Activated CD4-positive, alpha-beta T cell treated with anti-CD3 and anti-CD28 coated beads for 1 hour (primary cell): Measurements from ENCODE around the gene GPX5.
"Not testable (repeated sequence)": the region's sequence is repeated elsewhere in the genome, so short reads cannot be mapped to it uniquely, and the experiment has no call there.

Experiments used
- DNase-seq: peaks from one replicate; pipeline ENCODE4 v3.0.0-alpha.2; 2020

Gene GPX5, protein sequence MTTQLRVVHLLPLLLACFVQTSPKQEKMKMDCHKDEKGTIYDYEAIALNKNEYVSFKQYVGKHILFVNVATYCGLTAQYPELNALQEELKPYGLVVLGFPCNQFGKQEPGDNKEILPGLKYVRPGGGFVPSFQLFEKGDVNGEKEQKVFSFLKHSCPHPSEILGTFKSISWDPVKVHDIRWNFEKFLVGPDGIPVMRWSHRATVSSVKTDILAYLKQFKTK

DNA sequence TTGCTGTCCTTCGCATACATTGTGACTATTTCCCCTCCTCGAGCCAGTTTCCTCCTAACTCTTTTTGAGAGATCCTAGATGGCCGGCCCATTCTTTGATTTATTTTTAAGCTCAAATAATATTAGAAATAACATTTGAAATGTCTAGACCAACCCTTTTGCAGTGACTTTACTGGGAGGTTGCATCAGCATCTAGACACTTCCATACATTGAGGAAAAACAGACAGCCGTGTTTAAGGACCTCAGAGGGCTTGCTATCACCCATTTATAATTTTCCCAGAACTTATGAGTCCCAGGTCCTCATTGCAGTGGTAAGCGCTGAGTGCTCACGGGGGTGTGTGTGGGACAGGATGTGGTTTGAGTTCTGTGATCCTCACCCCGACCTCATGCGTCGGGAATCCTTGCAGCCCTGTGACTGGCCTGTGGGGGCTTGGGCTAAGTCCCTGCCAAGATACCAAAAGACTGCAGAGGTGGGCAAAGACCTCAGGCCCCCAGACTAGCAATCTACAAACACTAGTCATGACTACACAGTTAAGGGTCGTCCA is at the start of gene GPX5:
GPX5 (plus strand) TSS at position 386 of the 544 bp plus-strand sequence; CDS start at position 519, 133 bp downstream.
- DNase-seq, result no peak

DNA sequence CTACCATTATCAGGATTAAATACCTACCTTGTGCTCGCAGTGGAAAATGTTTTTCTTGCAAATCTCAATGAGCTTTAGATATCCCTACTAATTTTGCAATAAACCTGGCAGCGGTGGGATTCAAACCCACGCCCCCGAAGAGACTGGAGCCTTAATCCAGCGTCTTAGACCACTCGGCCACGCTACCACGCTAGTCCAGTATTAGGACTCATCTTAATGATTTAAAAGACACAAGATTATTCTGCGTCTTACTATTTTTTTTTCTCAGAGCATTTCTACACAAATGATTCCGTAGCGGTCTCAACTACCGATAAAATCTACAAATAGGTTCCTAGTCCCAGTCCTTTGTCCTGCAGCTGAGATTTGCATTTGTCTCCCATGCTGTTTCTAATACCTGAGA is 47.2 kb upstream of the GPX5 start:
- no peak for DNase-seq

DNA sequence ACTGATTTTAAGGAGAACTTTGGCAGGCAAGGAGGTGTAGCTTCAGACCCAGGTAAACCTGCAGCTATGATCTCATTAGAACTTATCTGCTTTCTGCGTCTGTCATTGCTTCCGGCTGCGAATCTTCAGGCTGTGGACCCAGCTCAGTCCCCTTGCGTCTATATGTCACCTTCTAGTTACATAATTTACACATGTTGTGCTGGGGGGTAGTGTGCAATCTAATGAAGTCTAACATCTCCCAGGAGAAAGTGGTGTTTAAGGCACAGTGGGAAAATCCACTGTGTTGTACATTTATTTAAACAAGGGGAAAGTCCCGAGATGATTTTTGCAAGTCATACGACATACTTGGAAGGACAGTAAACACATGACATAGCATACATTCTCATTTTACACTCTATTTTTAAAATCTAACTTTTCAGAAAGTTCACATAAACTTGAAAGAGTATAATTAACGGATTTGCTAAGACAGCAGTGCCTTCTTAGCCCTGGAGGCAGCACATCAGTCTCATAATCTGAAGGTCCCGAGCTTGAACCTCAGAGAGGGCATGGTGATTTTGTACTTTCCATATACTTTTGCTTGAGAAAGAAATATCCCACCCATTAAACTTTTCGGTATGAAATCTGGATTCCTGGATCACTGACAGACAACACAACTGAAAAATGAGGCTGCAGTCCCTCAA is 45.3 kb upstream of the GPX5 start:
- DNase-seq, result no peak

DNA sequence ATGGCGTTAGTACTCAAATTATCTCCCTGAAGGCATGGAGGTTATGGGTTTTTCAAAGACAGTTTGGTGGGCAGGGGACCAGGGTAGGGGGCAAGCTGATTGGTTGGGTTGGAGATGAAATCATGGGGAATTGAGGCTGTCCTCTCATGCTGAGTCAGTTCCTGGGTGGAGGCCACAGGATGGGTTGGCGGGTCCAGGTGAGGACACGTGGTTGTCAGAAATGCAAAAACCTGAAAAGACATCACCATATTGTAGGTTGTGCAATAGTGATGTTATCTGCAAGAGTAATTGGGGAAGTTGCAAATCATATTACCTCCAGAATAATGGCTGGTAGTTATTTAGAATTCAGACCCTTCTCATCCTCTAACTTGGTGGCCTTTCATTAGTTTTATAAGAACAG is 40.2 kb upstream of the GPX5 start:
- no peak for DNase-seq

DNA sequence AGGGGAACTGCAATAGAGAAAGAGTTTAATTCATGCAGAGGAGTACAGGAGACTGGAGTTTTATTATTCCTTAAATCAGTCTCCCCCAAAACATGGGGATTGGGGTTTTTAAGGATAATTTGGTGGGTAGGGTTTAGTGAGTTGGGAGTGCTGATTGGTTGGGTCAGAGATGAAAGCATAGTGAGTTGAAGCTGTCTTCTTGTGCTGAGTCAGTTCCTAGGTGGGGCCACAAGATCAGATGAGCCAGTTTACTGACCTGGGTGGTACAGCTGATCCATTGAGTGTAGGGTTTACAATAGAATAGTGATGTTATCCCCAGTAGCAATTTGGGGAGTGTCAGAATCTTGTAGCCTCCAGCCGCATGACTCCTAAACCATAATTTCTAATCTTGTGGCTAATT is 39.1 kb upstream of the GPX5 start:
- DNase-seq, result no peak

DNA sequence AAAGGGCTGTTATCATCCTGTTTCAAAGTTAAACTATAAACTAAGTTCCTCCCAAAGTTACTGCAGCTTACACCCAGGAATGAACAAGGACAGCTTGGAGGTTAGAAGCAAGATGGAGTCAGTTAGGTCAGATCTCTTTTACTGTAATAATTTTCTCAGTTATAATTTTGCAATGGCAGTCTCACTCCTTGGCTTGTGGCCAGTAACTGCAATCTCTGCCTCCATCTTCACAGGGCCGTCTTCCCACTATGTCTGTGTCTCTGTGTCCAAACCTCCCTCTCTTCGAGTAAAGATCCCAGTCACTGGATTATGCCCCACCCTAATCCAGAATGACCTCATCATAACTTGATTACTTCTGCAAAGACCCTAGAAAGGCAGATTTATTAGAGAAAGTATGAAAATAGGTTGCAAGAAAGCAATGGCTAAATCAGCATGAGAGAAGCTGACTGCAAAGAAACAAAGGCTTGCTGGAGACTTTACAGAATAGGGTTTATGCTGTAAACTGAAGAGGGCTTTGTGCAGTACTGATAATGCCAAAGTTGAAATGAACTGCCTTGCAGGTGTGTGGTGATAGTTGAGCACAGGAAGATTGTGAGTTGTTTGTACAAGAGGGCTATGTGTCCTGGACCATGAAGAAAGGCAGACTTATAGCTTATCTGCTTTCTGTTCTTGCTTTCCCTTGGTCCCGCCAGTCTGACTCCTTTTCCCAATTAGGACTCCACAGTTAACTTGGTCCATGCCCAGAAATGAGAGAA is 38.5 kb upstream of the GPX5 start:
- no peak for DNase-seq

DNA sequence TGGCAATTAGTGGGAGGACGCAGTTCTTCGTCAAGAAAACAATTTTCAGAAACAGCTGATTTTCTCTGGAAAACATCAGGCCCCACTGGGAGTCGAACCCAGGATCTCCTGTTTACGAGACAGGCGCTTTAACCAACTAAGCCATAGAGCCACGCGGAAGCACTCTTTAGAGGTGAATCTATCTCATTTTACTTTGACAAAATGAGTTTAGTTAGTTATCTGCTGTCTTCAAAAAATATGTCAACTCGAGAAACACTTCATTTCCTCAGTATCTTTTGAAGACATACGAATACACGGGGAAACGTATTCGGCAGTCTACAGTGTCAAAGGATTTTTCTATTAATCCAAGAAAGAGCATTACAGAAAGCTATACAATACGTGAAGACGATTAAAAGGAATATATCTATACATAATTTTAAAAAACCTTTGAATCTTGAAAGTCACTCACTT is 36.7 kb upstream of the GPX5 start:
- DNase-seq, result no peak

DNA sequence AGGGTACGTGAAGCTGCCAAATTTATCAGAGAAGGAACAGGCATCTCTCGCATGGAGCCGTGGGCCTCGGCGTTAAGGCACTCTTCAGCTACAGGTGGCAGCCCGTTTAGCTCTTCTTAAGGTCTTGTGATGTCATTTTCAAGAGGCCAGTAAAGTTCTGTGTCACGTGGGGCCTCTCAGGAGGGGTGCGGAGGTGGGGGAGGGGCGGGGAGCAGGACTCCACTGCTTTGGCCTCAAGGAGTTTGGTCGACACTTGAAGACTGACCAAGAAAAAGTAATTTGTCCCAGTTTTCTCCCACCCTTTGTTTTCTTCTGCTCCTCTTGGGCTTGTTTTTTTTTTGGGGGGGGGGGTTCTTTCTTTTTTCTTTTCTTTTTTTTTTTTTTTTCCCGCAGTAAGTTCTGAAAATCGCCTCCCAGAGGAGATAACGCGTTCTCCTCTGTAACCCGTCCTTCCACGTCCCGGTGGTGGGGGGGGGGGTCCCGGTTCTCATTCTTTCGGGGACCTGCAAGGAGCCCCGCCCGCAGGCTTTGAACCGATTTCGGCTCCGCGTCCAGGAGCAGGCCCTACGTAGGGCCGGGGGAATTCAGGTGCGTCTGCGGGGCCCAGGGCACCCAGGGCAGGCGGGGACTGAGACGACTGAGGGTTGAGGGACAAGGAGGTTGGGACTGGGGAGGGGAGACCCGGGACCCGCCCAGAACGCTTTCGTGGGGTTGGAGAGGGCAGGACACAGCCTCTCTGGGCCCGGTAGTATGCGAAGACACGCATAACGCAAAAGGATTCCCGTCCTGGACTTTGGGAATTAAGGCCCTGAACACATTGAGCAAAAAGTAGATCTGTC is 36.1 kb upstream of the GPX5 start:
- peak; percentile 18 for DNase-seq

DNA sequence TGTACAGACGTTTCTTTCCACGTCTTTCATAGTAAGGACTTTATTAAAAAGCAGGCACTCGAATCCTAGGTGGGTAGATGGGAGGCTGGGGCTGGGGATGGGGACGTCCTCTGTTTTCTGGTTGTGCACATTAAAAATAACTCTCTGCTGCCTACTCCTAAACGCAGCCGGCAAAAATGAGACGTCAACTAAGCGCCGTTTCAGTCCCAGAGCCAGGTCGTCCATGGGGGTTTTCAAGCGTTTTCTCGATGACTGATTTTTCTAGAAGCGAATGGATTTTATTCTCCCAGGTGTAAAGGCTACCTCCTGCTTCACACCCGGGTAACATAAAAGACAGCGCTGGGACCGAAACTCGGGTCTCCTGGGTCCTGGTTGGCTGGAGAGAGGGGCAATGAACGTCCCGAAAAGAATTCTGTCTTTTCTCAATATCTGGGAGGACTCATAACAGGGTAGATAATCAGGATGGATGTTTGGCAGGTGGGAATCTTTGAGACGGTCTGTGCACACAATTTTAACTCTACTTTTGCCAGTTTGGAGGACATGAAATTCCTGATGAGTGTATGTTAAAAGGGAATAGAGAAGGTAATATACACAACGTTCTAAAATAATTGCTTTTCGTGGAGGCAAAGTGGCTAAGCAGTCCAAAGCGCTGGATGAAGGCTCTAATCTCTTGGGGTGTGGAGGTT is 35.3 kb upstream of the GPX5 start:
- no peak for DNase-seq

DNA sequence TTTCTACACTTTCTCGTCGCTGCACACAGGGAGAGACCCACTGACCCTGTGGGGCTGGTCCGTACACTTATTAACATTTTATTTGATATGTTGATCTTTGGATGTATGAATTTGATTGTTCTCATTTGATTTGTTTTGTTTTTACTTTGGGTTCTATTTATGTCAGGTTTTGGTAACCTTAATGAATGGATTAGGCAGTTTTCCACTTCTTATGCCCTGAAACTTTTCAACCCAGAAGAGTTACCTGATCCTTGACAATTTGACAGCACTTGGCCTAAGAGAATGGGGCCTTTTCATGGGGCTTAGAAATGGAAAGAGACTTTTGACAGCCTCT is 33.7 kb upstream of the GPX5 start:
- DNase-seq, result no peak

DNA sequence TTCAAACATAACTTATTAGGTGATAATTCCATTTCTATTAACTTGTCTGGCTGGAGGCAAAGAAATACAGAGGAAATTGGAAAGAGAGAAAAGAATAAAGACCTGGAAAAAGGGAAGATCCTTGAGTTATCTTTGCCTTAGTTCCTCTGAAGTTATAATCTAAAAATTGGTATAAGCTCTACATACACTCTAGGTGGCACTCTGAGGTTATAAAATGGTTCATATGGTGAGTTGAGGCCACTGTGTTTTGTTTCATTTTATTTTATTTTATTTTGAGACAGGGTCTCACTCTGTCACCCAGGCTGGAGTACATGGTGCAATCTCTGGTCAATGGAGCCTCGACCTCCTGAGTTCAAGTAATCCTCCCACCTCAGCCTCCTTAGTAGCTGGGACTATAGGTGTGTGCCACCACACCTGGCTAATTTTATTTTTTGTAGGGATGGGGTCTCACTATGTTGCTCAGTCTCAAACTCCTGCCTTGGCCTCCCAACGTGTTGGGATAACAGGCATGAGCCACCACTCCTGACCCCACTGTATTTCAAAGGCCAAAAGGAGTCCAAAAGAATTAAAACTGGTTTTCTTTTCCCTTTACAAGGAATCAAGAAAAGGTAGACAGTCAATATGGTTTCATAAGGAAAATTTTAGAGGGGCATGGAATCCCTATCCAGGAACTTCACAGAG is 29.4 kb upstream of the GPX5 start:
- no peak for DNase-seq

DNA sequence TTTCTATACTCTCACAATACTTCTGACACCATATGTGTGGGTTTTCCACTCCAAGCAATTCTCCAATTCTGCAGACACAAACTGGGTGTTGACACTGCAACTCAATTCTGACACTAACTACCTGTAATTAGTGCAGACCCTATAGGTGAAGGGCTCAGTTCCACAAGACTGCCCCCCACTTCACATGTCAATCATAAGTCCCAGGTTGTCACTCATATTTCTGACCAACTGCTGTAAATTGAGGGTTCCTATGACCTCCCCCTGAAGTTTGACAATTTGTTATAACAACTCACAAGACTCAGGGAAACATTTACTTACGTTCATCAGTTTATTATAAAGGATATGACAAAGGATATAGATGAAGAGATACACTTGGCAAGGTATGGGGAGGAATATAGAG is 28.4 kb upstream of the GPX5 start:
- no peak for DNase-seq

DNA sequence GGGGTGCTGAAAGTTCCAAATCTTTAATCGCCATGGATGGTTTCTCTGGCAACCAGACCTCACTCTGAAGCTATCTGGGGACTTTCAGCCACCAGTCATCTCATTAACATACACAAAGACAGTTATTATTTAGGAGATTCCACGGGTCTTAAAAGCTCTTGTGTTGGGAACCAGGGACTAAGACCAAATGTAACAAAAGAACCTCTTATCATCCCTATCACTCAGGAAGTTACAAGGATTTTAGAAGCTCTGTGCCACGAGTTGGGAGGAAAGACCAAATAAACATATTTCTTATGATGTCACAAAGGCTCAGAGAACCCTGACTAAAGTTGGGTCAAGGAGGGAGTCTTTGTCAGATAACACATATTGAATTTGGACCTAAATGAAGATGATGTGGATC is 27.8 kb upstream of the GPX5 start:
- no peak for DNase-seq

DNA sequence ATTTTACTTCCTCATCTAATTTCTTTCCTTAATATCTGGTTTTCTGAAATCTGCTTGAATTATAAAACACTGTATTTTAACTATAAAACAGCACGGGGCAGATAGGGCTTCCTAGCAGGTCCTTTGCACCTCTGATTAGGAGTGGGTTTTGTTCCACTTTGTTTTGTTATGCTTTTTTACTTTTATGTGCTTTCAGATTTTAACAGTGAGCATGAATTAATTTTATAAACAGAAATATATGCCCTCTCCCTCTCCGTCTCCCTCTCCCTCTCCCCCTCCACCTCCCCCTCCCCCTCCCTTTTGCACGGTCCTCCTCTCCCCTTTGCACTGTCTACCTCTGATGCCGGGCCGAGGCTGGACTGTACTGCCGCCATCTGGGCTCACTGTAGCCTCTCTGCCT is 24.4 kb upstream of the GPX5 start:
- no peak for DNase-seq

DNA sequence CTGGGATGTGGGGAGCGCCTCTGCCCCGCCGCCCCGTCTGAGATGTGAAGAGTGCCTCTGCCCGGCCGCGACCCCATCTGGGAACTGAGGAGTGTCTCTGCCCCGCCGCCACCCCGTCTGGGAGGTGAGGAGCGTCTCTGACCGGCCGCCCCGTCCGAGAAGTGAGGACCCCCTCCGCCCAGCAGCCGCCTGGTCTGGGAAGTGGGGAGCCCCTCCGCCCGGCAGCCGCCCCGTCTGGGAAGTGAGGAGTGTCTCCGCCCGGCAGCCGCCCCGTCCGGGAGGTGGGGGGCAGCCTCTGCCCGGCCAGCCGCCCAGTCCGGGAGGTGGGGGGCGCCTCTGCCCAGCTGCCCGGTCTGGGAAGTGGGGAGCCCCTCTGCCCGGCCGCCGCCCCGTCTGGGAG is 23.5 kb upstream of the GPX5 start:
- DNase-seq, result not testable (repeated sequence)

DNA sequence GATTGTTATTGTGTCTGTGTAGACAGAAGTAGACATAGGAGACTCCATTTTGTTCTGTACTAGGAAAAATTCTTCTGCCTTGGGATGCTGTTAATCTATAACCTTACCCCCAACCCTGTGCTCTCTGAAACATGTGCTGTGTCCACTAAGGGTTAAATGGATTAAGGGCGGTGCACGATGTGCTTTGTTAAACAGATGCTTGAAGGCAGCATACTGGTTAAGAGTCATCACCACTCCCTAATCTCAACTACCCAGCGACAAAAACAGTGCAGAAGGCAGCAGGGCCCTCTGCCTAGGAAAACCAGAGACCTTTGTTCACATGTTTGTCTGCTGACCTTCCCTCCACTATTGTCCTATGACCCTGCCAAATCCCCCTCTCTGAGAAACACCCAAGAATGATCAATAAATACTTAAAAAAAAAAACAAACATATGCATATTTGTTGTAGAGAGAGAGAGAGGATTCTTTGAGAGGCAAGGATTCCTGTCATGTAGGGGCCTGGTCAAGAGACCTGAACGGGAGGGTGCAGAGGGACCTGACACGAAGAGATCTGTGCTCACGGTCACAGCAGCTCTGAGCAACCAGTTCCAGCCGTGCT is 22.9 kb upstream of the GPX5 start:
- not testable (repeated sequence) for DNase-seq

DNA sequence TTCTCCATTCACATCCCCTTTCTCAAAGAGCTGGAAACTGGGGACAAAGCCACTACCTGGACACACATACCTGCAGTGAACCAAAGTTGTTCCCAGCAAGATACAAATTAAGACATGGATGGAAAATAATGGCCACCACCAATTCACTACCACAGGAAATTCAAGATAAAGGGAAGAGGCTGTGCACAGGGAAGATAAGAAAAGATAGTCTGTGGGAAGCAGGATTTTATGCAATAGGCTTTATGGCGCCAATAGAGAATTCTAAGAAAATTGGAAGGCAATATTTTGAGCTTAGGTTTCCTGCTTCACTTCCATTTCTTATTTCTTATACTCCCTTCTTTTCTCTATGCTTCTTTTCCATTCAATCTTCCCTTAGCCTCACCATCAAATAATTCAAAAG is 19.9 kb upstream of the GPX5 start:
- DNase-seq, result no peak

DNA sequence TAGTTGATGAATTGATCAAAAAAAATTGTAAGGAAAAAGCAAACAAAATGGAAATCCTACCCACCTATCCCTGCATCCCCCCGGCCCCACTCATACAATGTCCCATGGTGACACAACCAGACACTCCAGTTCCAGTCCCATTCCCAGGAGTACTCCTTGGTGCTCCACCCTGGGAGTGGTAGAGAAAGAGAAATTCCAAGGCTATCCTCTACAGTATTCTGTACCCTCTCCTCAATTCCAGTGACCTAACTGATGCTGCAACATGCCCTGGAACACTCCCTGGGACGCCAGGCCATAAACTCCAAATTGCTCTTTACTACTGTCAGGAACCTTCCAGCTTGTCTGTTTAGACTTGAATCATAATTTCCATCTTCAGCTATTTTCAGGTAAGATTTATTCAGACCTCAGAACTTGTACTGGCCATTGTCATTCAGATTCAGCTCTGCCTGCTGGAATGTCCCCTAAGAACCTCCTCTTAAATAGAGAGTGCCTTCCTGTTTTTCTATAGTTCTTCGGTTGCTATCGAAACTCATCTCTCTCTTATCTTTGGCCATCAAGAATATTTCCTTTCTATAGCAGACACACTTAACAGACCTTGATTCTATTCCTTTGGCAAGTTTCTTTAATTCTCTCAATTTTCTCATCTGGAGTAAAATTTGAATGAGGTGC is 18.7 kb upstream of the GPX5 start:
- no peak for DNase-seq

DNA sequence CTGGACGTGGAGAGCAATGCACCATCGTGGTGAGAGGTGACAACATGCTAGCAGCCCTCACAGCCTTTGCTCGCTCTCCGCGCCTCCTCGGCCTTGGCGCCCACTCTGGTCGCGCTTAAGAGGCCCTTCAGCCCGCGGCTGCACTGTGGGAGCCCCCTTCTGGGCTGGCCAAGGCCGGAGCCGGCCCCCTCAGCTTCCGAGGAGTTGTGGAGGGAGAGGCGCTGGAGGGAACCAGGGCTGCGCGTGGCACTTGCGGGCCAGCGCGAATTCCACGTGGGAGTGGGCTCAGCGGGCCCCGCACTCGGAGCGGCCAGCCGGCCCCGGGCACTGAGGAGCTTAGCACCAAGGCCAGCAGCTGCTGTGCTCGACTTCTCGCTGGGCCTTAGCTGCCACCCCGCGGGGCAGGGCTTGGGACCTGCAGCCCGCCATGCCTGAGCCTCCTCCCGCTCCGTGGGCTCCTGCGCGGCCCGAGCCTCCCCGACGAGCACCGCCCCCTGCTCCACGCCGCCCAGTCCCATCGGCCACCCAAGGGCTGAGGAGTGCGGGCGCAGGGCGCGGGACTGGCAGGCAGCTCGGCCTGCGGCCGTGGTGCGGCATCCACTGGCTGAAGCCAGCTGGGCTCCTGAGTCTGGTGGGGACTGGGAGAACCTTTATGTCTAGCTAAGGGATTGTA is 13.9 kb upstream of the GPX5 start:
- DNase-seq, result no peak

DNA sequence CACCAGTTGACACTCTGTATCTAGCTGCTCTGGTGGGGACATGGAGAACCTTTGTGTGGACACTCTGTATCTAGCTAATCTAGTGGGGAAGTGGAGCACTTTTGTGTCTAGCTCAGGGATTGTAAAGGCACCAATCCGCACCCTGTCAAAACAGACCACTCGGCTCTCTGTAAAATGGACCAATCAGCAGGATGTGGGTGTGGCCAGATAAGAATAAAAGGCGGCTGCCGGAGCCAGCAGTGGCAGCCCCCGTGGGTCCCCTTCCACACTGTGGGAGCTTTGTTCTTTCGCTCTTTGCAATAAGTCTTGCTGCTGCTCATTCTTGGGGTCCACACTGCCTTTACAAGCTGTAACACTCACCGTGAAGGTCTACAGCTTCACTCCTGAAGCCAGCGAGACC is 13.3 kb upstream of the GPX5 start:
- not testable (repeated sequence) for DNase-seq
